Heart left ventricle (tissue), 13 donors: ENCODE measurements around the gene SORT1.
"Not testable (repeated sequence)": the region's sequence is repeated elsewhere in the genome, so short reads cannot be mapped to it uniquely, and the experiment has no call there.

Experiments used
- CTCF ChIP-seq, 12 donors: fragments of 200-600 bp; sonication (generic) in 4 of 12; IDR thresholded peaks; one replicate each; pipeline versions ENCODE4 v1.5.0 to v1.8.0; 2018 to 2022; ENCODE audit warnings: antibody characterized with exemption in 12 of 12, mild to moderate bottlenecking in 5 of 12
- POLR2A ChIP-seq, 2 donors: fragments of 450-650 bp; IDR thresholded peaks; one replicate each; pipeline ENCODE4 v1.6.1; 2017; ENCODE audit warnings: antibody characterized with exemption in 2 of 2, mild to moderate bottlenecking in 2 of 2, moderate library complexity in 2 of 2
- donor health status: ischemic (EF 13 %, LVEDD 7.1; RV severe dilation, severe dysfunction).
- donor health status: DM: no; HTN: yes; CAD: no.
- donor health status: DM: no; HTN: no; CAD: no.
- donor health status: ischemic (EF 25% LVEDD 6.9; RV normal size, moderate dysfunction).
- donor health status: ischemic (EF 25% LVEDD 5.7; RV mildly dilated, moderate dysfunction).
- donor health status: ischemic (EF 35%, LVEDD 5.7; RV mildly dilated, moderate dysfunction).
- donor health status: nonischemic (EF 11% LVEDD 7.7; RV severe dilation, severe dysfunction).
- donor health status: DM: yes; HTN: yes; CAD: no.
- donor health status: PGD.
- donor health status: ischemic (EF 29% LVEDD 5.4; RV normal size, mild dysfunction).
- donor health status: nonischemic (EF 23%, LVEDD 6.1; RV moderate dilation, normal function).

GRCh38 chr1:109286762-109287161 lies 111.0 kb downstream of the SORT1 start:
- TF ChIP-seq CTCF, POLR2A (IDR thresholded peaks at IDR 0.05): not testable (repeated sequence)
